Right lobe of liver (tissue), 6 donors: ENCODE data around the gene APH1B. TPM values are rescaled to one million over a fixed set of nuclear protein-coding genes. Genes with fewer than 3 reads are reported as not detected.

Experiments
- ATAC-seq, 4 donors: fragments of 200-7000 bp; cut with Tn5 transposase; one replicate each; pipeline ENCODE4 v1.9.1; 2020; ENCODE audit warnings: mild to moderate bottlenecking in 4 of 4, moderate library complexity in 4 of 4
- DNase-seq, 3 donors: peaks; one replicate each; pipeline ENCODE4 v3.0.0-alpha.2; 2020
- H3K27ac ChIP-seq, 3 donors: fragments of 200-600 bp; one replicate each; pipeline ENCODE4 v1.8.0; 2022
- H3K27me3 ChIP-seq, 2 donors: fragments of 200-600 bp; one replicate each; pipeline ENCODE4 v1.8.0; 2022
- H3K36me3 ChIP-seq, 4 donors: fragments of 200-600 bp; sonication (generic) in 1 of 4; one replicate each; pipeline versions ENCODE4 v1.5.1 to v1.8.0; 2017 to 2022; ENCODE audit warnings: control low read depth in 1 of 4
- H3K4me1 ChIP-seq, 4 donors: fragments of 200-600 bp; sonication (generic) in 1 of 4; one replicate each; pipeline versions ENCODE4 v1.5.1 to v1.8.0; 2017 to 2022; ENCODE audit warnings: control low read depth in 1 of 4
- H3K4me3 ChIP-seq, 3 donors: fragments of 200-600 bp; one replicate each; pipeline ENCODE4 v1.8.0; 2022
- H3K9me3 ChIP-seq, 4 donors: fragments of 200-600 bp; sonication (generic) in 1 of 4; one replicate each; pipeline versions ENCODE4 v1.5.1 to v1.8.0; 2017 to 2022; ENCODE audit warnings: control low read depth in 1 of 4
- CTCF ChIP-seq, 4 donors: fragments of 200-600 bp in 3 of 4; fragments of 450-650 bp in 1 of 4; IDR thresholded peaks; one replicate each; pipeline versions ENCODE4 v1.5.1 to v1.8.0; 2016 to 2022; ENCODE audit warnings: antibody characterized with exemption in 4 of 4, mild to moderate bottlenecking in 2 of 4
- POLR2A ChIP-seq: fragments of 450-650 bp; IDR thresholded peaks from one replicate; pipeline ENCODE4 v1.6.1; 2017; ENCODE audit warnings: antibody characterized with exemption, mild to moderate bottlenecking
- WGBS: methylation state at CpG from one replicate; pipeline ENCODE4 v1.1.6; 2018; ENCODE audit warnings: low coverage, low lambda C conversion rate; ENCODE audit not compliant: insufficient coverage; ENCODE audit errors: missing lambda C conversion rate; 5-methylcytosine and 5-hydroxymethylcytosine counted together
- intact Hi-C, 2 donors: fragments of 100-400 bp; cut with DNase I; formaldehyde crosslinking; loops; one replicate each; pipeline versions ENCODE4 v1.11.2 to v1.14.1; 2022
- total RNA-seq, 6 experiments: library from RNA; depleted of rRNA in 2 of 6; stranded (reverse); fragments of >200 nt in 2 of 6; fragmentation: NEBNext Ultra II Directional in 3 of 6; extraction: Animal tissue kit (Norgen Biotek cat#: 25700) in 3 of 6; gene quantifications; one replicate each; pipeline versions ENCODE4 v1.1.0 to v1.2.4, GENCODE V29; 2016 to 2023
- donor health status: DM: no; HTN: yes; CAD: no.
- donor health status: DM: no; HTN: no; CAD: no.
- donor health status: DM: no; HTN: no; CAD: no.
- donor health status: DM: no; HTN: yes; CAD: no.
- donor health status: DM: no; HTN: yes; CAD: no.

Gene APH1B
- total RNA-seq, 6 experiments from 2014 or later, result 2.2 to 7.4 (median 4.7) TPM

- no peak for TF ChIP-seq POLR2A
- no peak for TF ChIP-seq CTCF (IDR thresholded peaks at IDR 0.05)
- intact Hi-C loops, result no loop called here
- Histone ChIP-seq H3K27ac (no peak overlapping the region), H3K4me3 (no peak overlapping the region), H3K27me3 (no peaks in the 10 kb centered on the region), H3K4me1 (peaks cover 0 to 3% (median 0%) of the 10 kb centered on the region in 4 donors), H3K9me3 (no peaks in the 10 kb centered on the region), H3K36me3 (no peaks in the 10 kb centered on the region)
- 90% methylated on average over 1 of the region's 1 CpG for WGBS
- ATAC-seq (no peak), DNase-seq (no peak)
Observed at GRCh38 chr15:63241316-63241715, 36.1 kb upstream of the APH1B start.

GRCh38 chr15:63243101-63243500 lies 34.3 kb upstream of the APH1B start:
- WGBS, result 63% methylated on average over 1 of the region's 1 CpG
- Histone ChIP-seq H3K36me3 (no peaks in the 10 kb centered on the region), H3K27ac (no peak overlapping the region), H3K4me1 (peaks cover 0 to 19% (median 0%) of the 10 kb centered on the region in 4 donors), H3K27me3 (no peaks in the 10 kb centered on the region), H3K9me3 (no peaks in the 10 kb centered on the region), H3K4me3 (no peak overlapping the region)
- ATAC-seq, result peak in 1 of 4 donors; percentile 18
- intact Hi-C loops, result no loop called here
- TF ChIP-seq POLR2A (no peak), CTCF (IDR thresholded peaks at IDR 0.05) (no peak)
- no peak for DNase-seq

- WGBS, result 63% methylated on average over 1 of the region's 1 CpG
- Histone ChIP-seq H3K27ac (no peak overlapping the region), H3K4me1 (peaks cover 0 to 15% (median 0%) of the 10 kb centered on the region in 4 donors)
Observed at GRCh38 chr15:63243776-63244175, 33.6 kb upstream of the APH1B start.

GRCh38 chr15:63244399-63244798 lies 33.0 kb upstream of the APH1B start:
- Histone ChIP-seq H3K4me1 (peaks cover 0 to 15% (median 0%) of the 10 kb centered on the region in 4 donors), H3K36me3 (no peaks in the 10 kb centered on the region), H3K27ac (peak overlapping the region; percentile 22 to 42 (median 25)), H3K4me3 (no peak overlapping the region), H3K27me3 (no peaks in the 10 kb centered on the region), H3K9me3 (no peaks in the 10 kb centered on the region)
- intact Hi-C loops, result no loop called here
- no peak for DNase-seq
- peak in 2 of 4 donors; percentile 16 to 45 for ATAC-seq
- no peak for TF ChIP-seq CTCF (IDR thresholded peaks at IDR 0.05)
- no peak for TF ChIP-seq POLR2A
- 72% methylated on average over 4 of the region's 4 CpGs for WGBS

More at GRCh38 chr15:63243776-63244175, 33.6 kb upstream of the APH1B start:
- H3K27me3 ChIP-seq, result no peaks in the 10 kb centered on the region
- no peaks in the 10 kb centered on the region for H3K36me3 ChIP-seq
- intact Hi-C loops, result no loop called here
- ATAC-seq (no peak), DNase-seq (no peak)
- H3K9me3 ChIP-seq, result no peaks in the 10 kb centered on the region
- H3K4me3 ChIP-seq, result no peak overlapping the region
- TF ChIP-seq POLR2A, result no peak
- TF ChIP-seq CTCF (IDR thresholded peaks at IDR 0.05), result no peak
